HG03025 (cell line): Measurements from ENCODE around the gene PAGR1.

Experiments used
- ATAC-seq: cut with Tn5 transposase; IDR thresholded peaks from one replicate; pipeline ENCODE4 v1.9.1; 2021; ENCODE audit warnings: mild to moderate bottlenecking, moderate library complexity; ENCODE audit not compliant: unreplicated experiment, low FRiP score

PAGR1 gene

DNA sequence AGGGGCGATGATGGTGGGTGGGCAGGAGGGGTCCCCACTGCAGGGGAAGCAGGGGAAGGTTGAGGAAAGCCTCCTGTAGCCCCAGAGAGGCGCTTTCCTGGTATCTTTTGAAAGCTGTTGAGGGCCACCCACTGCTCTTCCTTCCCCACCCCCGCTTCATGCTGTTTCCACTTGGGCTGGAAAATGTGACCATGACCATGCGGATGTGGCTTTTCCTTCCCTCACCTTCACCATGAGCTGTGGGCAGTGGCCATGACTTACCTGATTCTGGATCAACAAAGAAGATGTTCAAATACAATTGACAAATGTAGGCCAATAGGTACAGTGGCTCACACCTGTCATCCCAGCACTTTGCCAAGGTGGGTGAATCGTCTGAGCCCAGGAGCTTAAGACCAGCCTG lies 18.1 kb downstream of the PAGR1 start:
- no peak for ATAC-seq

DNA sequence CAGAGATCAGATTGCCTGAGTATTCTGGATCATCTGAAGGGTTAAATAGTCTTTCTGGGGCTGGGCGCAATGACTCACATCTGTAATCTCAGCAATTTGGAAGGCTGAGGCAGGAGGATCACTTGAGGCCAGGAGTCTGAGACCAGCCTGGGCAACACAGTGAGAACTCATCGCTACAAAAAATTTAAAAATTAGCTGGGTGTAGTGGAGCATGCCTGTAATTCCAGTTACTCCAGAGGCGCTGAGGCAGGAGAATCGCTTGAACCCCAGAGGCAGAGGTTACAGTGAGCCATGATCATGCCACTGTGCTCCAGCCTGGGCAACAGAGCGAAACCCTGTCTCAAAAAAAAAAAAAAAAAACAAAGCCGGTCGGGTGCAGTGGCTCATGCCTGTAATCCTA lies 20.0 kb downstream of the PAGR1 start:
- ATAC-seq, result no peak

DNA sequence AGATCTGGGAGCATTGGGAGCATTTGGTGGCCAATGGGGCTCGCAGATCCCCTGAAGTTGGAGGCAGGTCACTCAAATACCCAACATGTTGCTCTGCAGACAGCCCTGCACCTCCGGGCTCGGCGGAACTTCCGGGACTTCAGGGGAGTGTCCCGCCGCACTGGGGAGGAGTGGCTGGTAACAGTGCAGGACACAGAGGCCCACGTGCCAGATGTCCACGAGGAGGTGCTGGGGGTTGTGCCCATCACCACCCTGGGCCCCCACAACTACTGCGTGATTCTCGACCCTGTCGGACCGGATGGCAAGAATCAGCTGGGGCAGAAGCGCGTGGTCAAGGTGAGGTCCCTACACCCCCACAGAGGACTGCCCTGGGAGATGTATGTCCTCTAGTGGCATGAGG lies 20.7 kb downstream of the PAGR1 start:
- no peak for ATAC-seq

DNA sequence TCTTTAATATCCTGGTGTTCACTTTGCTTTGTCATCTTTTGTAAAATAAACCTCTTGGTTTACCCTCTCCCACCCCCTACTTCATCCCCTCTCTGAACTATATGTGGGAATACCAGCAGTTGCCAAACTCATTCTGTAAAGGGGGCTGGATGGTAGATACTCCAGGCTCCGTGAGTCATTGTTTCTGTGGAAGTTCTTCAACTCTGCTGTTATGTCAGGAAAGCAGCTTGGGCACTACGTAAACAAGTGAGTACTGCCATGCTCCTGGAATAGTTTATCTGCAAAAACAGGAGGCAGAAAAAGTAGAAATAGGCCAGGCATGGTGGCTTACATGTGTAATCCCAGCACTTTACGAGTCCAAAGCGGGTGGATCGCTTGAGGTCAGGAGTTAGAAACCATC lies 21.9 kb downstream of the PAGR1 start:
- ATAC-seq, result no peak

DNA sequence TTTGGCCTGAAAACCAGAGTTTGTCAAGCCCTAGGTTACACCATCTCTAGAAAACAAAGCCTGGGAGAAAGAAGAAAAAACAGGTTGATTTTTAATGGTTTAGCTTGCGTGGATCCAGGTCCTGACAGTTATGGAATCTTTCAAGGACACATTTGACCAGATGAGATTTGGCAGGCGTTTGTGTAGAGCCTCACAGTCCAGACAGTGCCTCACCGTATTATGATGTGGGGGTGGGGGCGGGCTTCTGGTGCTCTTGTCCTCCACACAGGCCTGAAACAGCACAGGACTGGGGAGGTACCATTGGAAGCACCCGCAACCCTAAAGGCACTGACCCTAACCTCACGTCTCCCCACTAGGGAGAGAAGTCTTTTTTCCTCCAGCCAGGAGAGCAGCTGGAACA lies 23.9 kb downstream of the PAGR1 start:
- ATAC-seq, result no peak

DNA sequence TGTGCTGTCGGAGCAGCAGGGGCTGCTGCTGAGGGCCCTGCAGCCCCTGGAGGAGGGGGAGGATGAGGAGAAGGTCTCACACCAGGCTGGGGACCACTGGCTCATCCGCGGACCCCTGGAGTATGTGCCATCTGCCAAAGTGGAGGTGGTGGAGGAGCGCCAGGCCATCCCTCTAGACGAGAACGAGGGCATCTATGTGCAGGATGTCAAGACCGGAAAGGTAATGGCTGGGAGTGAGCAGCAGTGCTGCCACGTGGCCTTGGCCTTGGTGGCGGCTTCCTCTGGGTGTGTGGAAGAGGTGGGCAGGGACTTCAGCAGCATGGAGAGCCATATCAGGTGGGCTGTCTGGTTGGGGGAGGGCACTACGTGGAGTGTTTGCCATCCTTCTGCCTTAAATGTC lies 24.3 kb downstream of the PAGR1 start:
- no peak for ATAC-seq

DNA sequence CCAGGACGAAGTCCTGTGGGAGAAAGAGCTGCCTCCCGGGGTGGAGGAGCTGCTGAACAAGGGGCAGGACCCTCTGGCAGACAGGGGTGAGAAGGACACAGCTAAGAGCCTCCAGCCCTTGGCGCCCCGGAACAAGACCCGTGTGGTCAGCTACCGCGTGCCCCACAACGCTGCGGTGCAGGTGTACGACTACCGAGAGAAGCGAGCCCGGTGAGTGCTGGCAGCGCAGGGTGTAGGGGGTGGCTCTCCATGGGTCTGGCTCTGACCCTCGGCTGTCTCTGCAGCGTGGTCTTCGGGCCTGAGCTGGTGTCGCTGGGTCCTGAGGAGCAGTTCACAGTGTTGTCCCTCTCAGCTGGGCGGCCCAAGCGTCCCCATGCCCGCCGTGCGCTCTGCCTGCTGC lies 25.7 kb downstream of the PAGR1 start:
- ATAC-seq, result no peak

DNA sequence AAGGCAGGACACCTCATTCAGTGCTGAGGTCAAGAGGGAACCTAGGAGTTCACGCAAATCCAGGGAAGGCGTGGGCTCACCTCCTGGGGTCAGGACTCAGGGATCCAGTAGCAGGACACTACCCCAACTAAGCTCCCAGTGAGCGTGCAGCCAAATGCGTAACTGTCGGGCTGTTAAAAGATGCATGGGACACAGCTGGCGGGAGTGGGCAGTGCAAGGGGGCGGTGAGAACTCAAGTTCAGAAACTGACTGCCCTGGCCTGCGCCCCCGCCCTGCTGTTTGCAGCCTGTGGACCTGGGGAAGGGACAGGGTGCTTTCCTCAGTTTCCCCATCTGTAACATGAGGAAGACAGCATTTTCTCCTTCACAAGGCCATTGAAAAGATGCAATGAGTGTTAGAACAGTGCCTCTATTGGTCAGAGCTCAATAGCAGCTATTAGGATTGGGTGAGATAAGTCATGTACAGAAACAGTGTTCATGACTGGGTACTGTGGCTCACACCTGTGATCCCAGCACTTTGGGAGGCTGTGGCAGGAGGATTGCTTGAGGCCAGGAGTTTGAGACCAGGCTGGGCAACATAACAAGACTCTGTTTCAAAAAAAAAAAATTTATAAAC lies 26.9 kb downstream of the PAGR1 start:
- ATAC-seq, result no peak

DNA sequence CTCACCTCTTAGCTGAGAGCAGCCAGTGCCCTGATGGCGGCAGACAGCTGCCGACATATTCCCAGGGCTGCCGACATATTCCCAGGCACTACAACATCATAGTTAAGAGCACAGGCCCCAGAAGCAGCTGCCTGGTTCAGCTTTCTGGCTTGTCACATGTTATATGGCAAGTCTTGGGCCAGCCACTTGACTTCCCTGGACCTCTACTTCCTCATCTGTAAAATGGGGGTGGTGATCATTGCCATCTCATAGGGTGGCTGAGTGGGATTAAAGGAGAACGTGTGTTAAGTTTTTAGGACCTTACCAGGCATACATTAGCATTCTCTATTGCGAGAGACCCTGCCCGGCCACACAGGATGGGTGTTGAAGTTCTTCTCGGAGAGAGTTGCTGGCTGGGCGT lies 28.0 kb downstream of the PAGR1 start:
- no peak for ATAC-seq

DNA sequence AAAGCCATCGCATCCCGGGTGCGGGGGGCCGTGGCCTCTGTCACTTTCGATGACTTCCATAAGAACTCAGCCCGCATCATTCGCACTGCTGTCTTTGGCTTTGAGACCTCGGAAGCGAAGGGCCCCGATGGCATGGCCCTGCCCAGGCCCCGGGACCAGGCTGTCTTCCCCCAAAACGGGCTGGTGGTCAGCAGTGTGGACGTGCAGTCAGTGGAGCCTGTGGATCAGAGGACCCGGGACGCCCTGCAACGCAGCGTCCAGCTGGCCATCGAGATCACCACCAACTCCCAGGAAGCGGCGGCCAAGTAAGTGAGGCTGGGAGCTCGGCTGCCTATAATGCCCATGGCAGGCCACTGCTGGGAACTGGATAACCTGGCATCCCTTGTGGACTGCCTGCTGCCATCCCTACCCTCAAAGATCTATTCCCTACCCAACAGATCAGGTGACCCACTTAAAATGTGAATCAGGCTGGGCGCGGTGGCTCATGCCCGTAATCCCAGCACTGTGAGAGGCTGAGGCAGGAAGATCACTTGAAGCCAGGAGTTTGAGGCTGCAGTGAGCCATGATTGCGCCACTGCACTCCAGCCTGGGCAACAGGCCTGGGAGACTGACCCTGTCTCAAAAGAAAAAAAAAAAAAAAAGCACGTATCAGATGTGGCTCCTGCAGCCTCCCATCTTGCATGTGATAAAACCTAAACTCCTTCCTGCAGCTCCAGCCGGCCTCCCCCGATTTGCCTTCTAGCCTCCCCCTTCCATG lies 28.8 kb downstream of the PAGR1 start:
- ATAC-seq, result no peak

DNA sequence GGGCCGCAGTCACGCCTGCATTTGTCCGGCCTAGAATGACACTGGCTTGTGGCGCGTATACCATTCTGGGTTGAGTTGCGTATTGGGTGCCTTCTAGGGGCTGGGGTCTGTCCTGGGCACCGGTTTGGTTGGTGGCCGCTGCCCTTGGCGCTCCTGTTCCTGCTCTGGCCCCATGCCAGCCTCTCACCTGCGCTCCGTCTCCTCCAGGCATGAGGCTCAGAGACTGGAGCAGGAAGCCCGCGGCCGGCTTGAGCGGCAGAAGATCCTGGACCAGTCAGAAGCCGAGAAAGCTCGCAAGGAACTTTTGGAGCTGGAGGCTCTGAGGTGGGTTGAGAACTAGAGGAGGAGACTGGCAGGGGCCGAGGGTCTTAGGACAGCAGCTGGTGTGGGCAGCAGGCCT lies 29.7 kb downstream of the PAGR1 start:
- ATAC-seq, result no peak

DNA sequence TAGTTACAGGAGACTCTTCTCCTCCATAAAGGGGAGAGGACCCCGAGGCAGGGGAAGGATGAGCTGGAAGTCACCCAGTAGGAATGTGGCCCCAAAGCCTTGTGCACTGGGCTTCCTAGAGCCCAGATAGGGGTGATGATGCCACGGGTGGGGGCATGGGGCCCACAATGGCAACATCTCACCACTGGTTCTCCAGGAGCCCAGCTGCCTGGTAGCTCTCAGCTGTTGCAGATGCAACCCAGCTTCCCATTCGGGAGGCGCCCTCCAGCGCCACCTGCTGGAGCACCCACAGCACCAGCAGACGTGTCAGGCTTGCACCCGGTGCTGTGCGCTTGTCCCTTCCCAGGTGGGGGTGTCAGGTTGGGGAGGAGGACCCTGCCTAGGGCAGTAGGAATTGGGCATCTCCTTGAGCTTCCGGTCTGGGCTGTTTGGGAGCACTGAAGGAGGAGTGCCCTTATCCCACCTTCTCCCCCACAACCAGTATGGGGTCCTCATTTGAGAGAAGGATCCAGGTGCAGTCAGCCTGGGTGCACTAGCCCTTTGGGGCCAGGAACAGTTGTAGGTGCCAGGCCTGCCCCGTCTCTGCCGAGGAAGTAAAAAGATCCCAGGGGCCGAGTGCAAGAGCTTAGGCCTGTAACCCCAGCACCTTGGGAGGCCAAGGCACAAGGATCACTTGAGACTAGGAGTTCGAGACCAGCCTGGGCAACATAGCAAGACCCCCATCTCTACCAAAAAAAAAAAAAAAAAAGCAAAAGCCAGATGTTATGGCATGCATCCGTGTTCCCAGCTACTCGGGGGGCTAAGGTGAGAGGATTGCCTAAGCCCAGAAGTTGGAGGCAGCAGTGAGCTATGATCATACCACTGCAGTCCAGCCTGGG lies 32.7 kb downstream of the PAGR1 start:
- no peak for ATAC-seq

DNA sequence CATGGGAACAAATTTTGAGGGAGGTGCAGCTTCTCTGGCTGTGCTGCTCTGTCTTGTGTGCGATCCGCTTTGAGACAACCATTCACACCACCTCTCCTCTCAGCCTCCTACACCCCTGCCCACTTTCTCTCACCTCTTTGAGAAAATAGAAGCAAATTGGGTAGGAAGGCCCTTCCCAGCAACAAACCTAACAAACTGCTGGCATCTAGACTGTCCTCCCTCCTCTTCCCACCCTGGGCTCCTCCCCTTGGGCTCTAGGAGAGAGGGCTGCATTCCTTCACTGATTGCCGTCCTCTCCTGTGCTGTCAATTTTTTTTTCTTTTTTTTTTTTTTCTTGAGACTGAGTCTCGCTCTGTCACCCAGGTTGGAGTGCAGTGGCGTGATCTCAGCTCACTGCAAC lies 33.6 kb downstream of the PAGR1 start:
- ATAC-seq, result no peak

DNA sequence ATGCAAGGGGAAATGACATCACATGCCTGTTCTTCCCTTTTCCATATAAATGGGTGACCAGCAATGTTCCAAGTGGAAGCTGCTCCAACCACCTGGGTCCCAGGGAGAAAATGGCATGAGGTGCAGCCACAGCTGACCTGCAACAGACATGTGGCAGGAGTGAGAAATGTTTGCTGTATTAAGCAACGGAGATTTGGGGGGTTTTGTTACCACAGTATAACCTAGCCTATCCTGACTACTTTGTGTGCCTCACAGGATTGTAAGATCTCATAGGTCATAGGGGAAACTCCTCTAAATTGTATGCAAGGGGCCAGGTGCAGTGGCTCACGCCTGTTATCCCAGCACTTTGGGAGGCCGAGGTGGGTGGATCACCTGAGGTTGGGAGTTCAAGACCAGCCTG lies 35.0 kb downstream of the PAGR1 start:
- ATAC-seq, result no peak

DNA sequence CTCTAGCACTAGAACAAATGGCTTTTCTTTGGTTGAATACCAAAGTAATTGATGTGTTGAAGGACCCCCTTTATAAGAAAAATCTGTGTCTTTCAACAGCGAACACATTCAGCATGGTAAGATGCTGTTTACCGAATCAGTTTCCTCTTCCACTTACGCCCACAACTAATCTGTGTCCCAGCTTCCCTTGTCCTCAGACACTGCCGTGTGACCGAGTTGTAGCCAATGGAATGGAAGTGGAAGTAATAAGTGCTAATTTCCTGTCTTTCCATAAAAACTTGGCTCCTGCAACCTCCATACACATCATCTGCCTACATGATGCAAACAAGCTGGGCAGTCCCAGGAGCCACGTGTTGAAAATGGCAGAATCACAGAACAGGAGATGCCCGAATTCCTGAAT lies 36.7 kb downstream of the PAGR1 start:
- ATAC-seq, result no peak

DNA sequence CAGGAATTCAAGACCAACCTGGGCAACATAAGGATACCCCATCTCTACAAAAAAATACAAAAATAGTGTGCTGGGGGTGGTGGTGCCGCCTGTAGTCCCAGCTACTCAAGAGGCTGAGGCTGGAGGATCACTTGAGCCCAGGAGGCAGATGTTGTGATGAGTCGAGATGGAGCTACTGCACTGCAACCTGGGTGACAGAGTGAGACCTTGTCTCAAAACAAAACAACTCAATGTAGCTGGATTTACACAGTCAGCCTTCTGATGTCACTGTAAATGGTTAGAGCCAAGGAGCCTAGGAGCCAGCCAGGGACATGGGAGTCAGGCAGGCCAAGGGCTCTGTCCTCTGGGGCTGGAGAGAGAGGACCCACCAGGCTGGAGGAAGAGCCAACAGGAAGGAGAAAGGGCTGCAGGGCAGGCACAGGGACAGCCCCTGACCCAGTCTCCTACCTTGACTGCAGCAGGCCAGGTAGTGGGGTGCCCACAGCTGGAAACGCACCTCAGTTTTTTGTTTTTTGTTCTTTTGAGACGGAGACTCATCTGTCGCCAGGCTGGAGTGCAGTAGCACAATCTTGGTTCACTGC lies 38.7 kb downstream of the PAGR1 start:
- no peak for ATAC-seq

DNA sequence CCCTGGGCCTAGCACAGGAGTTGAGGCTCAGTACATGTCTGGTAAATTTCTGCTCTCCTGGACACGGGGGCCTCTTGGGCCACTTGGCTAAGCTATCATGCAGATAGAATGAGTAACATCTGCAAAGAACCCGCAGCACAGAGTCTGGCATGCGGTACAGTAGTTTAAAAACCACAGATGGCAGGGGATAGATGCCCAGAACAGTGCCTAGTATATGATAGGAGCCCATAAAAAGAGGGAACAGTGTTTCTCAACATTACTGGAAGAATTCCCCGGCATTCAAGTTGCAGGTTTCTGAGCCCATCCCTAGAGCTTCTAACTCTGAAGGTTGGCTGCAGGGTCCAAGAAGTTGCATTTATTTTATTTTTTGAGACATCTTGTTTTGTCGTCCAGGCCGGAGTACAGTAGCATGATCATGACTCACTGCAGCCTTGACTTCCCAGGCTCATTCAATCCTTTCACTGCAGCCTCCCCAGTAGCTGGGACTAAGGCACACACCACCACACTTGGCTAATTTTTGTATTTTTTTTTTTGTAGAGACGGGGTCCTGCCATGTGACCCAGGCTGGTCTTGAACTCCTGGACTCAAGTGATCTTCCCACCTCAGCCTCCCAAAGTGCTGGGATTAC lies 41.3 kb downstream of the PAGR1 start:
- no peak for ATAC-seq

DNA sequence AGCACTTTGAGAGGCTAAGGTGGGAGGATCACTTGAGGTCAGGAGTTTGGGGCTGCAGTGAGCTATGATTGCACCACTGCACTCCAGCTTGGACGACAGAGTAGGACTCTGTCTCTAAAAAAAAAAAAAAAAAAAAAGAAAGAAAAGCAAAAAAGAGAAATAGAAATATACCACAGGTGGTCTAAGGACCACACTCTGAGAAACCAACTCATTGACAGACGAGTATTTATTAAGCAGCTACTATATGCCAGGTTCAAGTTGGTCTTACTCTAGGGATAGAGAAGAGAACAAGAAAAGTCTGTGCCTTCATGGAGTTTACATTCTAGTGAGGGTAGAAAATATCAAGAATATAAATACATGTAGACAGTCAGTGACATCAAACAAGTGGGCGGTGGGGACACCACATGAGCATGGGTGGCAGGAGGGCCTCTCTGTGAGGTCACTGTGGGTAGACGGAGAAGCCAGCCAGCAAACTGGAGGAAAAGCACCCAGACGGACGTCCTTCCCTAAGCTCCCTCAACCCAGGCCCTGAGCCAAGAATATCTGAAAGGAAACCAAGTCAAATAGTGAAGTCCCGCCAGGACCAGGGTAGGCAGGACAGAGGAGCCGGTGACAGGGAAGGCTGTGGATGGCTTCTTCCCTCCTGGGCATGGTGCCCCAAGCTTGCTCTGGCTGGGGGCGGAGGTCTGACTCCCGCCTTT lies 42.3 kb downstream of the PAGR1 start:
- ATAC-seq, result no peak

DNA sequence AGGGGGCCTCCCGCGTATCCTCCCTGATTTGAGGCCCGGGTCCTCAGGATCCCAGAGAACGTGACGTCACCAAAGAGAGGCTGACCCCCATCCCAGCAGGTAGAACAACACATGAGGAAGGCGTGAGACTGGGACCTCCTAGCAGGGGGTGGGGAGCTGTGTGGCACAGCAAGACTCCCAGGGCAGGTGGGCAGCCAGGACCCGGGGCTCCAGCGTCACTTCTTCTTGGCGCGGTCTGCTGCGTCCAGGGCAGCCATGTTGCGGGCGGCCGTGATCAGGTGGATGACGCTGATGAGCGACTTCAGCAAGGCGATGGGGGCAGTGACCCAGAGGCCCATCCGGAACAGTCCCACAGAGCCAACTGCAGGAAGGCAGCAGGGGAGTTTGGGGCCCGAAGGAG lies 43.0 kb downstream of the PAGR1 start:
- ATAC-seq, result no peak

DNA sequence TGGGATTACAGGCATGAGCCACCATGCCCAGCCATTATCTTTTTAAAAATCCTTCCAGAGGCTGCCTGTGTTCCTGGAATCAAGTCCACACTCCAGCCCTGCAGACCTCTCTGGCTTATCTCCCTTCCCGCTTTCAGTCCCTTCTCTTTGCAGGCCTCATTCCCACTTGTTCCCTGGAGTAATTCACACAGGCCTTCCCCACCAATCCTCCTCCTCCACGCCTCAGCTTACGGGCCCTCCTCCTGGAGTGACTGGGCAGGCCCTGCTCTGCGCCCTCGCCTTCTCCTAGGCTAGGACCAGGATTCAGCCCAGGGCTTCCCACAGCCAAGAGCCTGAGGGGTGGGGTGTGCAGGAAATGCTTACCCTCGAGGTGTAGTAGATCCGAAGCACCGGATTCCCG lies 44.3 kb downstream of the PAGR1 start:
- no peak for ATAC-seq
